Fibroblast of skin of left biceps (primary cell): Measurements from ENCODE around the gene NR3C1.

Experiments used
- DNase-seq, 2 experiments: peaks; one replicate each; pipeline ENCODE4 v3.0.0-alpha.2; 2013; ENCODE audit warnings: low read depth in 2 of 2

The NR3C1 gene

GRCh38 chr5:143398451-143399237 is 4.8 kb downstream of the NR3C1 start:
- no peak for DNase-seq

DNA sequence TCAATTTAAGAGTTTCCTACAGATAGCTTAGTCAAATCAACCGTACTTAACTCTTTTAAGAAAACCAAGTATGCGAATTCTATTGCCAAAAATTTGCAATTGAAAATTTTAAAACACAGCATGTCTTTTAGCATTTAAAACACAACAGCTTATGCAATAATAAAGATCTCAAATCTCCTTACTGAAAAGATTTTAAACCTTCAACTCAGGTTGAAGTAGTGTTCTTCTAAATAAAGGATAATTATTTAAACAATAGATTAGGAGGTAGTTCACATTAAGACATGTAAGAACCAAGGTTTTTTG is 5.5 kb downstream of the NR3C1 start:
- DNase-seq = no peak

DNA sequence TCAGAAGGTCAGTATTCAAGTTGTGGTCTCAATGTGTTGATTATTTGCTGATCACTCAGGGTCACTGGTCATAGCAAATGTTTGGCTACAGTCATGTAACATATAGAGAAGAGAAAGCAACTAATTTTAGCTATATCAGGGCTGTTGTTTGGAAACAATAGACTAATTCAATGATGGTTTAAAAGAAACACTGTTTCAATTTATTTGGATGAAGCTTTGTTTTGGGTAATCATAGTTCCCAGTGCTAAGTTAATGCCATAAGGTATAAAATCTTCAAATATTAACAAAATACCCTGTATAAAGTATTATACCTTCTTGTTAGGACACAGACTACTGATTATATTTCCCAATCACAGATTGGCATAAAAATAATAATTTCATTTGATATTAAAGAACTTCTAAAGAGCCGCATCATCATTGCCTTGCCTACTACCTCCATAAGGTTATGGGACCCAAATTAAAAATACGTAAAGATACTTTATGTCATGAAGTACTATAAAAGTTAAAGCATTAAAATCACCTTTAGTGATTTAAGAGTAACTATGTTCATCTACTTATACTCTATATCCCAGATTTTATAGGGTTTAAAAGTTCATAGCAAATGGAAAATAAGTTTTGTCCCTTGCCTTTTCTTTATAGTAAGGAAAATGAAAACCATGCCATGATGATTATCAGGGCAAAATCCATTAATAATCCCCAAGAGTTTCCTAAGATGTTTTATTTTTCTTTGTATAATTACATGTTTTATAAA is 6.0 kb downstream of the NR3C1 start:
- DNase-seq = no peak

DNA sequence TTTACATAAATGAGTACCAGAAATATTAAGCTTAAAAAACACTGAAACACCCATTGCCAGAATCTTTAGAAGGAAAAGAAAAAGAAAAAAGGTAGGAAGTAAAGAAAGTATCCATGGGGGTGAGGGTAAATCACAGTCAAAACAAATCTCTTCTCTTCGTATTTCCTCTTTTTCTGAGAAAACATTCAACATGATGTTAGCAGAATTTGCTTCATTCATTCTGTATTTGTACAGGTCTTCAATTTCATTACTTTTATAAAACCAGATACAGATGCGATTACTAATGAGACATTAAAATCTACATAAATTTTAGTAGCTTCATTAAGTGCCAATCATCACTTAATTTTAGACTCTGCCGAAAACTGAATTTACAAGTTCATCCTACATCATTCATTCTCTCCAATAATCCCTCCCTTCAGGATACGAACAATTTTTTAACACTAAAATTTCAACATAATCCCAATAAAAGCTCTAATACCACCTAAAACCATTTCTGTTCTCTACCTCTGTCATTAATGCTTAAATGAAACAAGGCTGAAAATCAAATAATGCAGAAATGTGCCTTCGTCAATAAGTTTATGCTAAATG is 7.0 kb downstream of the NR3C1 start:
- no peak for DNase-seq

DNA sequence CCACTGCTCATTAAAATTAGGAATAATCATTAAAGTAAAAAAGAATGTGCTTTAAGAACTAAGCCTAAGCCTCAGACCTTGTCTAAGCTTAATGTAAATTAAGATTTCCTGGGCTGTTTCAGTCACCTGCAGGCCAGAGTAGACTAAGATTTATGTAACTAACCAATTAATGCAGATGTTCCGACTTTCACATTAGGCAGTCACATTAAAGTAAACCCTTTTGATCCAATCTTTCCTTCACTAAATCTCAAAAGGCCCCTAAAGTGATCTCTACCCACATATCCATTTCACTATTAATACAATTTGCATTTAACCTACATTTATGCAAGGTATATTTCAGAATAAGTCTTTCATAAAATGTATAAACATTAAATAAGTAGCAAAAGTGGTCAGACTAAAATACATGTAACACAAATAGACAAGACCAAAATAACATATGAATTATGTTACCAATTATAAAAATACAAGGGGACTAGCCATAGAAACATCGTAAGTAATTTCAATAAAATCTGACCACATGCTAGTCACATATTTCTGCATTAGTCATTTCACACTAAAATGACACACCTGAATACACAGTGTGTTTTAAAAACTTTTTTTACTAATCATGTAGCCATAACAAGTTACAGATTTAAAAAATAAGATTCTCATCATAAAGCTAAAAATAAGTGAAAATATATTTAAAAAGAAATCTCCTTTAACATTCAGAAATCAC is 7.7 kb downstream of the NR3C1 start:
- DNase-seq = no peak

- DNase-seq = no peak
These were observed 10.0 kb downstream of the NR3C1 start for GRCh38 chr5:143393524-143393923.

GRCh38 chr5:143390941-143391340 is 12.5 kb downstream of the NR3C1 start:
- DNase-seq = no peak

DNA sequence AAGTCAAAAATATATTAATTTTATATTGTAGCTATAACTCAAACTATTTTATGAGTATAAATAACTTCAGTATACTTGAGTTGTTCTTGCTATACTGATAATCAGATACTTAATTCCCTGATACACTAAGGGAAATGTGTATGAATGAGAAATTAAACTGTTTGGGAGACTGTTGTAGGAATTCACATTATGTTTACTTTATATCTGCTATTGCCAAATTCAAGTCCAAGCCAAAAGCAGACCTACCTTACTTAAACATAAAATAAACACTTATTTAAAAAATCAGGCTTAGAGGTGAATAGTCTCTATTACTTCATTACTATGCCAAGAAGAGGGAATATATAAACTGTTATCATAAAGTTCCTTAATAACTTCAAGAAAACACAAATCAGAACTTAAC is 13.2 kb downstream of the NR3C1 start:
- DNase-seq = no peak

GRCh38 chr5:143386725-143387124 is 16.8 kb downstream of the NR3C1 start:
- DNase-seq = peak in 1 of 2 experiments; percentile 53

DNA sequence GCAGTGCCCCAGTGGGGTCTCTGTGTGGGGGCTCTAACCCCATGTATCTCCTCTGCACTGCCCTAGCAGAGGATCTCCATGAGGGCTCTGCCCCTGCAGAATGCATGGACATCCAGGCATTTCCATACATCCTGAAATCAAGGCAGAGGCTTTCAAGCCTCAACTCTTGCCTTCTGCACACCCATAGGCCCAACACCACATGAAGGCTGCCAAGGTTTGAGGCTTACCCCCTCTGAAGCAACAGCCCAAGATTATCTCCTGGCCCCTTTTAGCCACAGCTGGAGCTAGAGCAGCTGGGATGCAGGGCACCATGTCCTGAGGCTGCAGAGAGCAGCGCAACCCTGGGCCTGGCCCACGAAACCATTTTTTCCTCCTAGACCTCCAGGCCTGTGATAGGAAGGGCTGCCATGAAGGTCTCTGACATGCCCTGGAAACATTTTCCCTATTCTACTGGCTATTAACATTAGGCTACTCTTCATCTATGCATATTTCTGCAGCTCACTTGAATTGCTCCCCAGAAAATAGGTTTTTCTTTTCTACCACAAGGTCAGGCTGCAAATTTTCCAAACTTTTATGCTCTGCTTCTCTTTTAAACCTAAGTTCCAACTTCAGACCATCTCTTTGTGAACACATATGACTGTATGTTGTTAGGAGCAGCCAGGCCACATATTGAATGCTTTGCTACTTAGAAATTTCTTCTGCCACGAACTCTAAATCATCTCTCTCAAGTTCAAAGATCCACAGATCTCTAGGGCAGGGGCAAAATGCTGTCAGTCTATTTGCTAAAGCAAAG is 18.4 kb downstream of the NR3C1 start:
- DNase-seq = no peak

DNA sequence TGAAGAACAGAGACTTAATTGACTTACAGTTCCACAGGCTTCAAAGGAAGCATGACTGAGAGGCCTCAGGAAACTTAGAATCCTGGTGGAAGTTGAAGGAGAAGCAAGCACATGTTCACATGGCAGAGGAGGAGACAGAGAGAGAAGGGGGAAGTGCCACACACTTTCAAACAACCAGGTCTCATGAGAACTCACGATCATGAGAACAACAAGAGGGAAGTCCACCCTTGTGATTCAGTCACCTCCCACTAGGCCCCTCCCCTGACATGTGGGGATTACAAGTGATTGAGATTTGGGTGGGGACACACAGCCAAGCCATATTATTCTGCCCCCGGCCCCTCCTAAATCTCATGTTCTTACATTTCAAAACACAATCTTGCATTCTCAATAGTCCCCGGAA is 19.5 kb downstream of the NR3C1 start:
- DNase-seq = no peak

DNA sequence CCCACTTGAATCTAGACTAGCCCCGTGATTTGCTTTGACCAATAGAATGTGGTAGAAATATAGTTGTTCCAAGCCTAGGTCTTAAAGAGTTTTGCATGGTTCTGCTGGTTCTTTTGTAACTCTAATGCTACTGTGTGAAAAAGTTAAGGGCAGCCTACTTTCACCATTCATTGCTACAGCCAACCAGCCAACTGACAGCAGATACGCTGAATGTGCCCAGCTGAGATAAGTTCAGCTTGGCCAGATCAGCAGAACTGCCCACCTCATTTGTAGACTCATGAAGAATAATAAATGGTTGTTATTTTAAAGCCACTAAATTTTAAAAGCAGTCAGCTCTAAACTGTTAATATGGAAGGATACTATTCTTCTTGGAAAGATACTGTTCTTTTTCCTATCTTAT is 23.9 kb downstream of the NR3C1 start:
- DNase-seq = no peak

GRCh38 chr5:143376911-143377813 is 26.3 kb downstream of the NR3C1 start:
- DNase-seq = peak in 1 of 2 experiments; percentile 36

GRCh38 chr5:143376195-143376779 is 27.2 kb downstream of the NR3C1 start:
- DNase-seq = no peak

GRCh38 chr5:143374496-143375217 is 28.8 kb downstream of the NR3C1 start:
- DNase-seq = no peak

DNA sequence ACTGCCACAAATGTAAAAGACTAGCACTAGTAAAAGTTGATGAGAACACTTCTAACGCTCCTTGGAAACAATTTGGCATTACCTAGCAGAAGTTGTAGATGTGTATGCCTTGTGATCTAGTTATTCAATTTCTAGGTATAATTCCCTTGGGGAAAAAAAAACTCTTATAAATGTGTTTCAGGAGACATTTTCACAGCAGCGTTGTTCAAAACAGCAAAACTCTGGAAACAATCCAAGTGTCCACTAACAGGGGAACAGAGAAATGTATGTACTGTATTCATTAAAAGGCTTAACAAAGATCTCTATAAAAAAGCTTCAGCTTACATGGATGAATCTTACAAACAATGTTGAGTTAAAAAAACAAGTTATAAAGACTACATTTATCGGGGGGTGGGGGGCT is 30.4 kb downstream of the NR3C1 start:
- no peak for DNase-seq

DNA sequence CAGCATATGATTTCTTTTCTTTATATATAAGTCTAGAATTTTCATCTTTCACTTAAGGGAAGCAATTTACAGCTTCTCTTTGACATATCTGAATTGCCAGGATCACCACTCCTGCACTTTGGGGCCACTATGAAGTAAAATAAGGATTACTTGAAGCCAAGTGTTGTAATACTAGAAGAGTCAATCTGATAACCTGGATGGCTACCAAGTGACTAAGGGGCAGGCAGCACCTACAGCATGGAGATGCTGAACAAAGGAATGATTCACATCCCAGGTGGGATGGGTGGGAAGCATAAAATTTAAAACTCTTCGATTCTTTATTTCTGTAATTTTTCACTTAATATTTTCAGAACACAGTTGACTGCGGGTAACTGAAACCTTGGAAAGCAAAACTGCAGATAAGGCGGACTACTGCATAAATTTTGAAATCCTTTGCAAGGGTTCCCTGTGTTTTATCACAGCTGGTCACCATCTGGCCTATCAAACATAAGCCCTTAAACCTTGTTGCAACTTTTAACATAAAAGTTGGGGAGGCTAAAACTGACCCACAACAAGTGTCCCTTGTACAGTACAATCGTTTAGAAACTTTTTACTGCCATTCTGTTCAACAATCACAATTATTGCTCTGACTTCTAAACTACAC is 31.2 kb downstream of the NR3C1 start:
- no peak for DNase-seq

- DNase-seq = no peak
These were observed 33.0 kb downstream of the NR3C1 start for GRCh38 chr5:143370440-143370839.

DNA sequence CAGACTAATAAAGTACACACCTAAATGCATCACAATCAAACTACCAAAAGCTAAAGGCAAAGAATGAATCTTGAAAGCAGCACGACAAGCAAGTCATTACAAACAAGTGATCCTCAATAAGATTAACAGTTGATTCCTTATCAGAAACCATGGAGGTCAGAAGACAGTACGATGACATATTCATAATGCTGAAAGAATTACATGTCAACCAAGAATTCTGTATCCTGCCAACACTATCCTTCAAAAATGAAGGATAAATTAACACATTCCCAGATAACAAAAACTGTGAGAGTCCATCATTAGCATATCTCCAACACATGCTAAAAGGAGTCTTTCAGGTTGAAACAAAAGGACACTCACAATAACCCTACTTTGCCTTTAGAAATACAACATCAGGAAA is 39.4 kb downstream of the NR3C1 start:
- no peak for DNase-seq
